HEK293 (cell line): ENCODE data around the gene ZNF48.
"Not testable (repeated sequence)": the region's sequence is repeated elsewhere in the genome, so short reads cannot be mapped to it uniquely, and the experiment has no call there.

Experiments
- CTCF ChIA-PET: fragments of 350-600 bp; formaldehyde crosslinking; extraction: SDS; loops from one replicate; lab custom pipeline; 2021; ENCODE audit warnings: antibody characterized with exemption; lab: Yijun Ruan, JAX
- POLR2A ChIA-PET: fragments of 300-600 bp; formaldehyde crosslinking; extraction: SDS; loops from one replicate; lab custom pipeline; 2020; ENCODE audit warnings: antibody characterized with exemption, inconsistent platforms; lab: Yijun Ruan, JAX
- H3K27ac ChIP-seq: fragments of 200-500 bp; sonication (Bioruptor generic); 2 replicates; pipeline ENCODE4 v1.5.1; 2014; ENCODE audit warnings: low read depth, low read length, control low read depth, inconsistent platforms; ENCODE audit errors: extremely low read depth
- H3K36me3 ChIP-seq, 2 experiments: fragments of 200-500 bp in 1 of 2; sonication (Bioruptor generic) in 1 of 2; 1 replicate in 1 of 2; 2 replicates in 1 of 2; pipeline ENCODE4 v1.5.1; 2014 to 2017; ENCODE audit warnings: inconsistent platforms in 2 of 2, low read length in 2 of 2; ENCODE audit not compliant: control insufficient read depth in 2 of 2, insufficient read depth in 1 of 2
- H3K4me1 ChIP-seq: fragments of 200-500 bp; sonication (Bioruptor generic); 2 replicates; pipeline ENCODE4 v1.5.1; 2014; ENCODE audit warnings: mild to moderate bottlenecking, low read length, inconsistent platforms; ENCODE audit not compliant: control insufficient read depth, insufficient read depth
- H3K4me3 ChIP-seq: 2 replicates; pipeline ENCODE4 v1.5.1; 2011; ENCODE audit warnings: low read depth, mild to moderate bottlenecking, control low read depth, low read length, moderate library complexity
- H3K9me3 ChIP-seq: fragments of 200-500 bp; sonication (Bioruptor generic); 2 replicates; pipeline ENCODE4 v1.5.1; 2014; ENCODE audit warnings: low read depth, low read length, inconsistent platforms; ENCODE audit not compliant: control insufficient read depth, insufficient read depth
- GLI4 ChIP-seq: fragments of 450-650 bp; formaldehyde crosslinking; IDR thresholded peaks from 2 replicates; pipeline ENCODE4 v1.5.1; 2016; ENCODE audit warnings: missing biosample characterization, missing genetic modification characterization
- SCRT1 ChIP-seq: fragments of 450-650 bp; formaldehyde crosslinking; IDR thresholded peaks from 2 replicates; pipeline ENCODE4 v1.5.1; 2016; ENCODE audit warnings: missing biosample characterization, missing genetic modification characterization, borderline replicate concordance
- ZFHX2 ChIP-seq: fragments of 450-650 bp; formaldehyde crosslinking; conservative IDR thresholded peaks from 2 replicates; pipeline ENCODE4 v1.5.1; 2016; ENCODE audit warnings: missing biosample characterization, missing genetic modification characterization
- ZNF10 ChIP-seq: fragments of 450-650 bp; formaldehyde crosslinking; IDR thresholded peaks from 2 replicates; pipeline ENCODE4 v1.5.1; 2017; ENCODE audit warnings: missing biosample characterization, missing genetic modification characterization
- ZNF146 ChIP-seq: fragments of 450-650 bp; formaldehyde crosslinking; IDR thresholded peaks from 2 replicates; pipeline ENCODE4 v1.5.1; 2016; ENCODE audit warnings: missing biosample characterization, missing genetic modification characterization
- ZNF211 ChIP-seq: fragments of 450-650 bp; formaldehyde crosslinking; IDR thresholded peaks from 2 replicates; pipeline ENCODE4 v1.5.1; 2016; ENCODE audit warnings: low read depth, missing biosample characterization, missing genetic modification characterization
- ZNF362 ChIP-seq: fragments of 450-650 bp; formaldehyde crosslinking; IDR thresholded peaks from 2 replicates; pipeline ENCODE4 v1.5.1; 2016; ENCODE audit warnings: missing biosample characterization, missing genetic modification characterization
- ZNF580 ChIP-seq: fragments of 450-650 bp; formaldehyde crosslinking; IDR thresholded peaks from 2 replicates; pipeline ENCODE4 v1.5.1; 2016; ENCODE audit warnings: missing biosample characterization, missing genetic modification characterization
- ZNF670 ChIP-seq: fragments of 450-650 bp; formaldehyde crosslinking; IDR thresholded peaks from 2 replicates; pipeline ENCODE4 v1.5.1; 2016; ENCODE audit warnings: missing biosample characterization, missing genetic modification characterization, low read depth
- TF ChIP-seq, protein P1 (sequence below): fragments of 450-650 bp; formaldehyde crosslinking; IDR thresholded peaks from 2 replicates; pipeline ENCODE4 v1.5.1; 2016; ENCODE audit warnings: missing biosample characterization, missing genetic modification characterization

Gene ZNF48

DNA sequence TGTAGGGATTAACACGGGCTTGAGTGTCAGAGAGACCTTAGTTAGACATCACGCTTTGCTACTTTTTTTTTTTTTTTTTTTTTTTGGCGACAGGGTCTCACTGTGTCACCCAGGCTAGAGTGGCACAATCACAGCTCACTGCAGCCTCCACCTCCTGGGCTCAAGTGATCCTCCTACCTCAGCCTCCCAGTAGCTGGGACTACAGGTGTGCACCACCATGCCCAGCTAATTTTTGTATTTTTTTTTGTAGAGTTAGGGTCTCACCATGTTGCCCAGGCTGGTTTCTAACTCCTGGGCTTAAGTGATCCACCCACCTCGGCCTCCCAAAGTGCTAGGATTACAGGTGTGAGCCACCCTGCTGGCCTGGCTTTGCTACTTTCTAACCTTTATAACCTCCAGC is 1.4 kb downstream of the ZNF48 start:
- Histone ChIP-seq H3K4me3 (peak overlapping the region; percentile 71; the same call in 1 of the 2 replicates), H3K4me1 (peaks cover 16% of the 10 kb centered on the region), H3K36me3 (peaks cover 0 to 27% of the 10 kb centered on the region in 2 experiments; a peak in 2 of 3 replicates)
- ChIA-PET POLR2A (interaction anchor here (0.6 to 3.2 kb wide), 8 partner anchors 12 to 315 kb away, joined by 3 to 44 read pairs (median 16); partner anchors contain the start of genes CD2BP2, SEPTIN1, TBC1D10B and ZNF771), CTCF (interaction anchor here (0.6 to 3.3 kb wide), 6 partner anchors 11 to 298 kb away, joined by 3 to 27 read pairs (median 4); partner anchors contain the start of genes DCTPP1 and ZNF771)
- not testable (repeated sequence) for H3K9me3 ChIP-seq, H3K27ac ChIP-seq
- TF ChIP-seq SCRT1 (tag by site-specific recombination): peak; percentile 59; the same call in 1 of the 2 replicates
- TF ChIP-seq ZNF362 (tag by site-specific recombination): peak; percentile 79; the same call in 1 of the 2 replicates

- Histone ChIP-seq H3K36me3 (peaks cover 0 to 27% of the 10 kb centered on the region in 2 experiments; a peak in 2 of 3 replicates), H3K27ac (no peak overlapping the region), H3K4me3 (no peak overlapping the region), H3K9me3 (no peaks in the 10 kb centered on the region), H3K4me1 (peaks cover 16% of the 10 kb centered on the region)
- POLR2A ChIA-PET: interaction anchor here (0.6 to 3.2 kb wide), 6 partner anchors 11 to 315 kb away, joined by 3 to 44 read pairs (median 12); partner anchors contain the start of genes SEPTIN1, TBC1D10B and ZNF771
- CTCF ChIA-PET: interaction anchor here (0.6 to 3.0 kb wide), 4 partner anchors 12 to 218 kb away, joined by 3 to 7 read pairs (median 4); partner anchors contain the start of gene DCTPP1
- no peak for TF ChIP-seq ZNF146
- TF ChIP-seq ZNF211 (tag by site-specific recombination): no peak
- TF ChIP-seq ZNF670 (tag by site-specific recombination): no peak
- no peak for TF ChIP-seq ZNF580
- TF ChIP-seq ZFHX2 (tag by site-specific recombination): no peak
- no peak for TF ChIP-seq ZNF10 (tag by site-specific recombination)
Observed at GRCh38 chr16:30397056-30397455, 1.8 kb downstream of the ZNF48 start.

DNA sequence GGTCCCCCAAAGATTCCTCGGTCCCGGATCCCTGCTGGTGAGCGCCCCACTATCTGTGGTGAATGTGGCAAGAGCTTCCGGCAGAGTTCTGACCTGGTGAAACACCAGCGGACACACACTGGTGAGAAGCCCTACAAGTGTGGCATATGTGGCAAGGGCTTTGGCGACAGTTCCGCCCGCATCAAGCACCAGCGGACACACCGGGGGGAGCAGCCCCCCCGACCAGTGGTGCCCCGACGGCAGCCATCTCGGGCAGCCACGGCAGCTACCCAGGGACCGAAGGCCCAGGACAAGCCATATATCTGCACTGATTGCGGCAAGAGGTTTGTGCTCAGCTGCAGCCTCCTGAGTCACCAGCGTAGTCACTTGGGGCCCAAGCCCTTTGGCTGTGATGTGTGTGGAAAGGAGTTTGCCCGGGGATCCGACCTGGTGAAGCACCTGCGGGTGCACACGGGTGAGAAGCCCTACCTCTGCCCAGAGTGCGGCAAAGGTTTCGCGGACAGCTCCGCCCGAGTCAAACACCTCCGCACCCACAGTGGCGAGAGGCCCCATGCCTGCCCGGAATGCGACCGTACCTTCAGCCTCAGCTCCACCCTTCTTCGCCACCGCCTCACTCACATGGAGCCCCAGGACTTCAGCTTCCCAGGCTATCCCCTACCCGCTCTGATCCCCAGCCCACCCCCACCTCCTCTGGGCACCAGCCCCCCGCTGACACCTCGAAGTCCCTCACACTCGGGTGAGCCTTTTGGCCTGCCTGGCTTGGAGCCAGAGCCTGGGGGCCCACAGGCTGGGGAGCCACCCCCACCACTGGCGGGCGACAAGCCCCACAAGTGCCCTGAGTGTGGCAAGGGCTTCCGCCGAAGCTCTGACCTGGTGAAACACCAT is 2.8 kb downstream of the ZNF48 start:
- H3K4me1 ChIP-seq: peaks cover 16% of the 10 kb centered on the region
- no peak for TF ChIP-seq GLI4
- TF ChIP-seq, protein P1, sequence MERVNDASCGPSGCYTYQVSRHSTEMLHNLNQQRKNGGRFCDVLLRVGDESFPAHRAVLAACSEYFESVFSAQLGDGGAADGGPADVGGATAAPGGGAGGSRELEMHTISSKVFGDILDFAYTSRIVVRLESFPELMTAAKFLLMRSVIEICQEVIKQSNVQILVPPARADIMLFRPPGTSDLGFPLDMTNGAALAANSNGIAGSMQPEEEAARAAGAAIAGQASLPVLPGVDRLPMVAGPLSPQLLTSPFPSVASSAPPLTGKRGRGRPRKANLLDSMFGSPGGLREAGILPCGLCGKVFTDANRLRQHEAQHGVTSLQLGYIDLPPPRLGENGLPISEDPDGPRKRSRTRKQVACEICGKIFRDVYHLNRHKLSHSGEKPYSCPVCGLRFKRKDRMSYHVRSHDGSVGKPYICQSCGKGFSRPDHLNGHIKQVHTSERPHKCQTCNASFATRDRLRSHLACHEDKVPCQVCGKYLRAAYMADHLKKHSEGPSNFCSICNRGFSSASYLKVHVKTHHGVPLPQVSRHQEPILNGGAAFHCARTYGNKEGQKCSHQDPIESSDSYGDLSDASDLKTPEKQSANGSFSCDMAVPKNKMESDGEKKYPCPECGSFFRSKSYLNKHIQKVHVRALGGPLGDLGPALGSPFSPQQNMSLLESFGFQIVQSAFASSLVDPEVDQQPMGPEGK (tag by site-specific recombination): peak; percentile 38; the same call in 1 of the 2 replicates
- no peak for TF ChIP-seq ZFHX2 (tag by site-specific recombination)
- TF ChIP-seq, all 188 proteins: peak for 1
- H3K4me3 ChIP-seq: no peak overlapping the region
- peaks cover 0 to 27% of the 10 kb centered on the region in 2 experiments; a peak in 2 of 3 replicates for H3K36me3 ChIP-seq
- no peaks in the 10 kb centered on the region for H3K9me3 ChIP-seq
- ChIA-PET CTCF (interaction anchor here (0.6 to 1.2 kb wide), 6 partner anchors 9 to 218 kb away, joined by 3 to 5 read pairs (median 4); partner anchors contain the start of gene ZNF771), POLR2A (interaction anchor here (0.6 to 3.6 kb wide), 6 partner anchors 10 to 741 kb away, joined by 3 to 20 read pairs (median 6); partner anchors contain the start of genes CD2BP2, TBC1D10B and ZNF771)
- H3K27ac ChIP-seq: no peak overlapping the region
